Measurements from ENCODE around the gene STK10.

STK10 gene

DNA sequence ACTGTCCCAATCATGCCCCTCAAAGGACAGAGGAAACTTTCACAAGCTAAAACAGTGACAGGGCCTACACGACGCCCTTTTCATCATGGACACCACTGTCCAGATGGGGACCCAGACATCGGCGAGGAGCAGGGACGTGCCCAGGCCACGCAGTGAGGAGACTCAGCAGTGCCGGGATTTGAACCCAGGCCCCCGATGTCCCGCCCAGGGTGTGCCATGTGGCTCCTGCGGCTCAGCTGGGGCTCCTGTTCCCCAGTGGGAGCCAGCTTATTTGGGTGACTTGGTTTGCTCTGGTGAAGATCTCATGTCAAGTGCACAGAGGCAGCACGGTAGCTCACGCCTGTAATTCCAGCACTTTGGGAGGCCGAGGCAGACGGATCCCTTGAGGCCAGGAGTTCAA, 82.2 kb downstream of the STK10 start:
- no peak for DNase-seq

DNA sequence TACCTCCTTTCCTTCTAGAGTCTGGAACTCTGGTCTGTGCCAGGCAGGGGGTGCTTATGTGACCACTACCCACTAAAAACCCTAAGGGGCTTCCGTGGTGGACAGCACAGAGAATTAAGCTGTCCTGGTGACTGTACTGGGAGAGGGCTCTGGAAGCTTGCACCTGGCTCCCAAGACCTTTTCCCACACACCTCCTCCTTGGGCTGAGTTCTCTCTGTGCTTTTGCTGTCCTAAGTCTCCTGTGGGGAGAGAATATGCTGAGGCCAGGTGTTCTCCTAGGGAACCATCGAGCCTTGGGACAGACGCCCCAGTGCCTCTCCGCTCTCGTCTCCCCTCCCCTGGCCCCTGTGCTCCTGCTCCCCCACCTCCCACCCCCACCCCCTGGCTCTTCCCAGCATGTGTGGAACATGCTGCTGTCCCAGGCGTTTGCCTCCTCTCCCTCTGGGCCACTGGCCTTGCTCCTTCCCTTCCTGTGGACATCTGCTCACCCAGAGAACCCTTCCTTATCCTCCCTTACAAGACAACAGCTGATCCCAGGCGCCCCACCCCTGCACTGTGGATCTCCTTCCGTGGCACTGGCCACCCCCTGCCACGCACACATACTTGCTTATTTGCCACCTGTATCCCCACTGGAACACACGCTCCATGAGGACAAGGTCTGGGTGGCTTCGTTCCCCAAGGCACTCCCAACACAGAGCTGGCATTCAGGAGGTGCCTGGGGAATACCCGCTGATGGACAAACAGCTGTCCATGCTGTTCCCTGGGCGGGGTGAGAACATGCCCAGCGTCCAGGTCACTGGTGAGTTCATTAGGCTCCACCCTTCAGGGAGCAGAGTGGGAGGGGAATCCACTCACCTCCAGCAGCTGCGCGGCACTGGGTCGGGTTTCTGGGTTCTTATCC, 83.0 kb downstream of the STK10 start:
- DNase-seq, result no peak

DNA sequence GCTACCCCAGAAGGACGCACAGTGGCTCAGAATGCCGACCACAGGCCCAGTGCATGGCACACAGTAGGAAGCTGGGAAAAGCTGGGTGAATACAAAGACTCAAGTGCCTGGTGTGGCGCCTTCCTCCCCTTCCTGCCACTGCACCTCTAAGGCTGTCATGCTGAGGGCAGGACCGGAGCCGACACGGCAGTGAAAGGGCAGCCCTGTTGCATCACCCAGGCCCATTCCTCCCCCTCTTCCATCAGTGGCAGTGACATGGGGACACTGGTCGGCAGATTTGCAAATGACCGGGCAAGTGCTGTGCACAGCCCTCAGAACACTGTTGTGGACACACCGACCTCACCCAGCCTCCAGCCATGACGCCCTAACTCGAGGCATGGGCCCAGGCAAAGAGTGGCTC, 84.0 kb downstream of the STK10 start:
- no peak for DNase-seq

DNA sequence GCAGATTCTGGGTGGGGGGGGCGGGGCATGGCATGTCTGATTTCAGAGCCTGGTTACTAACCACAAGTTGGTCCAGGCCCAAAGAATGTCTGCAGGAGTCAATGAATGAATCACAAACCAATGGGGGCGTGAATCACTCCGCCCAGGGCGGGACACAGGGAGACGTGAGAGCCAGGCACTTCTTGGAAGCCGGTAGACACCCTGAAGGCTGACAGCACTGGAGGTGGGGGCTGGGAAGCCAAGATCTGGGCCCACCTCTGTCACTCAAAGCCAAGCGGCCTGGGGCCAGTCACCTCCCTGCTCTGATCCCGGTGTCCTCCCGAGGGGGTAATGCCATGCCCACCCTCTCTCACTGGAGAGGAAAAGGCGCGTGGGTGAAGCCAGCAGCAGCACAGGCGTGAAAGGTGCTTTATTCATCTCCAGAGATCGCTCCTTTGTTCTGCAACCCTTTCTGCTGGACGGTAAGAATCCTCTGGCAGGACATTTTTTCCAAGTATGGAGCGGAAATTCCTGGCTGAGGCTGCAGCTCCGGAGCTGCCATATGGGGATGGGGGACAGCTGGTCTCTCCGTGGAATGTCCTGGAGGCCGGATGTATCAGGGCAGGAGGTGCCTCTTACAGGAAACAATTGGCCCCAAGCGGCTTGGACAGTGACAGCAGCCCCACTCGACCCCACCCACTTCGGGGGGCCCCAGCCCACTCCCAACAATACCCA, 85.0 kb downstream of the STK10 start:
- DNase-seq, result peak; percentile 61

DNA sequence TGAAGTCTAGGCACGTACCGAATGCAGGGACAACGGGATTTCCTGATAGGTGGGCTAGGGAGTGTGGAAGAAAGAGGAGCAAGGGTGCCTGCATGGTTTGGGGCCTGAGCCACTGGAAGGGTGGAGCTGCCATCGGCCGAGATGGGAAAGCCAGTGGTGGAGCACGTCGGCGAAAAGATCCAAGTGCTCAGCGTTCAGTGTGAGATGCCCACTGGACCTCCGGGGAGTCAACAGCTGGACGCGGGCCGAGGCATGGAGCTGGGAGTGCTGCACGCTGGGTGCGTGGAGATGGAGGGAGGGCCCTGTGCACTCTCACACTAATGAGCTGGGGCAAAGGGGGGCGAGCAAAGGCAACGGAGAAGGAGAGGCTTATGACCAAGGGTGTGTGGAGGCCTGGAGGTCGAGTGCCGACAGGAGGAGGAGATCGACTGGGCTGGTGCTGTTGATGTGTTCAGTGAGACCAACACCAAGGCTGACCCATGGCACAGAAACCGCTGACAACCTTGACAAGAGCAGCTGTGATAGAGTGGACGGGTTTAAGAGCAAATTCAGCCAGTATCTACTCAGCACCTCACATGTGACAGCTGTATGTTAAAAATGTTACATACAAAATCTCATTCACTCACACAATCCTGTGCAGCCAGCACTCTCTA, 85.7 kb downstream of the STK10 start:
- no peak for DNase-seq

DNA sequence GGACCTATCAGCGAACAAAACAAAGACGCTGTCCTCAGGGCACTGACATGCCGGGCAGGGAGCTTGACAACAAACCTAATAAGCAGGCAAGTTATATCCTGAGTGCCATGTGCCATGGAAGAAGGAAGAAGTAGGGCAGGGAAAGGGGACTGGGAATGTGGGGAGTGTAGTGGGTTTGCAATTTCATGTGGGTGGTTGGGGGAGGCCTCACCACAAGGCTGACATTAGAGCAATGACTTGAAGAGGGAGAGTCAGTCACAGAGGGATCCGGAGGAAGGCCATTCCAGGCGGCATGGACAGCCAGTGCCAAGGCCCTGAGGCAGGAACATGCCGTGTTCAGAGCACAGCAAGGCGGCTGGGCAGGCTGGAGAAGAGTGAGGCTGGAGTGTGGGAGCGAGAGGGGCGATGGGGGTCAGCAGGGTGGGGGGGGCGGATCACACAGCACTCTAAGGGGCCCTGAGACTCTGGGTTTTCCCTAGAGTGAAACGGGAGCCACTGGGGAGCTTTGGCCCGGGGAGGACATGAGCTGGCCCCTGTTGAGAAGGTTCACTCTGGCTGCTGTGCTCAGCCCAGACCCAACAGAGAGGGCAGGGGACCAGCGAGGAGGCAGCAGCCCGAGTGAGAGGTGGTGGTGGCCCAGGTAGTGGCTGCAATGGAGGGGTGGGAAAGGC, 86.3 kb downstream of the STK10 start:
- no peak for DNase-seq

DNA sequence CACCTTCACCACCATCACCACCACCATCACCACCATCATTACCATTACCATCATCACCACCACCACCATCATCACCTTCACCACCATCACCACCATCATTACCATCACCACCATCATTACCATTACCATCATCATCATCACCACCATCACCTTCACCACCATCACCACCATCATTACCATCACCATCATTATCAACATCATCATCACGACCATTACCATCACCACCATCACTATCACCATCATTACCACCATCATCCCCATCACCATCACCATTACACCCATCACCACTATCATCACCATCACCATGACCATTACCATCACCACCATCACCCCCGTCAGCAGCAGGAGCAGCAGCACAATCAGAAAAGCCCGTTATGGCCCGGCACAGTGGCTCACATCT, 89.1 kb downstream of the STK10 start:
- no peak for DNase-seq

DNA sequence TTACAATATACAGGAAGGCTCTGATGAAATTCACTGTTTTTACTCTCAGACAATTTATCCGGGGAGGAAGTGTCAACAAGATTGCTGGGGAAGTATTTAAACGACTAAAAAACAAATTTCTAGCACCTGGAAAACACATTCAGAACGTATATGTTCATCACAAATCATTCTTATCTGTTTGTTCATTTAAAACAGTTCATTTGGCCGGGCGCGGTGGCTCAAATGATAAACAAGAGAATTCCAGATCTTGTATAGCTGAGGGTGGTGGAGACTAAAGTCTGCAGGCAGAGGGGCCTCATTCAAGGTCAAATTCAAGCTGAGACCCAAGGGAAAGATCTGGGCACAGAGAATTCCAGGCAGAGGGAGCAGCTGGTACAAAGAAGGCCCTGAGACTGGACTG, 90.0 kb downstream of the STK10 start:
- DNase-seq, result no peak

DNA sequence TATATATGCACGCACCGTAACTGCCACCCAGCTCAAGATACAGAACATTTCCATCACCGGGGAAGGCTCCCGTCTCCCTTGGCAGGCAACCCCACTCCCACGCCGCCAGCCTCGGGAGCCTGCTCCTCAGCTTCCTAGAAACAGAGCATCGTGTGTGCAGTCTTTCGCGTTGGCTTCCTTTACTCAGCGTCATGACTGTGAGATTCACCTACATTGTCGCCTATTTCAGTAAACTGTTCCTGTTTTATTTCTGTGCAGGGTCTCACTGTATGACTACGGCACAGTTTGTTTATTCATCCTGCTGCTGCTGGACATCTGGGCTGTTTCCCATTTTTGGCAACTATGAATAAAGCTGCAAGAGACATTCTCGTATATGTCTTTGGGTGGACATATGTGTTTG, 90.7 kb downstream of the STK10 start:
- no peak for DNase-seq

DNA sequence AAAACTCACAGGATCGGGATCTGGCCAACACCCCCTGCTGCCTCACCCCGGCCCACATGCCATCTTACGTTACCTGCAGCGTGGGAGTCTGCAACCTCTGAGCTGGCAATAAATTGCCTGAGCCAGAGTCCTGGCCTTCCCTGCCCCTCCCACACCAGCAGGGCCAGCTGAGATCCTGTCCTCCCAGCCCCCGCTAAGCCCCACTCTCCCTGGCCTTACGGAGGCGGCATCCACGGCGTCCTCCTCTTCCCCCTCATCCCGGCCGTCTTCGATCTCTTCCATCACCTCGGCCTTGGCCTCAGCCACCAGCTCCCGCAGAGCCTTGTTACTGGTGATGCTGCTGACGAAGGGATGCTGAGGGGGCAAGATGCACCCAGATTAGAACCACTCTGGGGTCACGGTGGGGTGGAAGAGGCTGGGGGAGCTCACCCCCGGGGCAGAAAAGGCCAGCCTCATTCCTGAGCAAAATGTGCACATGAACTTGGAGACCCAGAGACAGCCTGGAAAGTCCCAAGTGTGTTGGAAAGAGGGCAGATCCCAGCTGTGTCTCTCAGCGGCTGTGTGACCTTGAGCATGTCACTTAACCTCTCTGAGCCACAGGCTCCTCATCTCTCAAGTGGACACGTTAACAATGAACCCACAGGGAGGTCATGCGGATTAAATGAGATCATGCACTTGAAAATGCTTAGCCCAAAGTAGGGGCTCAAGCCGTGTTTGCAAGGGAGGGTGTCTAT, 91.7 kb downstream of the STK10 start:
- DNase-seq, result no peak

DNA sequence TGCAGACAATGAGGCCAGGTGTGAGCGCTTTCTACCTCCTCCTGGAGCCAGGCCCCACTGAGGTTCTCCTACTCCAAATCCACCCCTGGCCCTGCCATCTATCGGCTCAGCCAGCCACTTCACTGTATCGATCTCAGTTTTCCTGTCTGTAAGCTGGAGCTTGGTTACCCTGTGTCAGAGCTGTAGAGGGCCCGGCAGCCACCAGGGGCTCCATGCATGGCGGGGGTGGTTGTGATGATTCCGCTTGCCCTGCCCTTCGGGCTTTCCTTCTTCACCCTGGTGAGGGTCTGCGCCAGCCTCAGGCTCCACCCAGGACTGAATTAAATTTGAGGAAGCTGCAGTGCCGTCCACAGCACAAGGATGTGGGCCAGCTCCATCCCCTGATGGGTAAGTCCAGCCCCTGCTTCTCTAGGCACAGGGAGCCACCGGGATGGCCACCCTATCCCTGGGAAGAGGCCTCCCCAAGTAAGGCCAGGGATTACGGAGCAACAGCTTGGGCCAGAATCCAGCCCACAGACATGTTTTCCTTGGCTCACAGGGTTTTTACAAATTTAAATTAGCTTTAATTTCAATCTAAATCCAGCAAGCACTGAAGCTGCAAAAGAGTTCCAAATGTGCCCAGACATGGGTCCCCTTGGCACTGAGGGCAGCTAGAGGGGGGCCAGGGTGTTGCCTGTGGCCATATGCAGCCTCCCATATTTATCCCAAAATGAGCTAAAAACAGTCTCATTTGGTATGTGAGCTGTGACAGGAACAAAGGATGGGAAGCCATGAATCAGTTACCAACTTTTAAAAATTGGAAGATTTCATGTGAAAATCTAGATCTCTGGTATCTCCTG, 92.4 kb downstream of the STK10 start:
- DNase-seq, result no peak

DNA sequence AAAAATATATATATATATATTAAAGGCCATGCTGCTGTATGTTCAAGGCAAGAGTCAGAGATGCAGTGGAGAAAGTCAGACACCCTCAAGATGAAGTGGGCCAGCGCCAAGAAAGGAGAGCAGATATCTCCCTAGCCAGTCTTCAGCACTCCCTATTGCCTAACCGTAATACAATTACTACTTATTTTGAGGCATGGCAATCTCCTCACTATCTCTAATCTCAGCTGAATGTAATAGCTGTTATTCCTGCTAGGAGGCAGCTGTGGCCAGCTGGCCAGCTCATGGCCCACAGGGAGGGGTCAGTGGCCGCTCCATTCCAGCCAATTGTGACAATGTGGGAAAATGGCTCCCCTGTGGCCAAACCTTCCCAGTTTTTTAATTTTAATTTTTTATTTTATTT, 94.1 kb downstream of the STK10 start:
- no peak for DNase-seq

DNA sequence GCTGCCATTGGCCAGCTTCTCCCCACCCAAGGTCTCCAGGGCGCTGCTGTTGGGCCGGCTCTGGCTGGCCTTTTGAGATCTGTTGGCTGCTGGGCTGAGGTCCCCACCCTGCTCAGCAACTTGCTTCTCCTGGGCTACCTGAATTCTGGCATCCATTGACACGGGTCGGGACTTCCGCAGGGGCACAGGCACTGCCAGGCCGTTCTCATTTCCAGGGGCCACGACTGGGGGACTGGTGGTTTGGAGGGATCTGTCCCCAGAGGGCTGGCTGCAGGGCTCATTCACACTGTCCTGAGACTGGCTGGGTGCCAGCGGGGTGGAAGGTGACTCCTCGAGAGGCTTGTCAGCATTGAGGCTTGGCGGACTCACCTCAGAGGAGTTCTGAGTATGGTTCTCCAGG, 94.5 kb downstream of the STK10 start:
- DNase-seq, result no peak

DNA sequence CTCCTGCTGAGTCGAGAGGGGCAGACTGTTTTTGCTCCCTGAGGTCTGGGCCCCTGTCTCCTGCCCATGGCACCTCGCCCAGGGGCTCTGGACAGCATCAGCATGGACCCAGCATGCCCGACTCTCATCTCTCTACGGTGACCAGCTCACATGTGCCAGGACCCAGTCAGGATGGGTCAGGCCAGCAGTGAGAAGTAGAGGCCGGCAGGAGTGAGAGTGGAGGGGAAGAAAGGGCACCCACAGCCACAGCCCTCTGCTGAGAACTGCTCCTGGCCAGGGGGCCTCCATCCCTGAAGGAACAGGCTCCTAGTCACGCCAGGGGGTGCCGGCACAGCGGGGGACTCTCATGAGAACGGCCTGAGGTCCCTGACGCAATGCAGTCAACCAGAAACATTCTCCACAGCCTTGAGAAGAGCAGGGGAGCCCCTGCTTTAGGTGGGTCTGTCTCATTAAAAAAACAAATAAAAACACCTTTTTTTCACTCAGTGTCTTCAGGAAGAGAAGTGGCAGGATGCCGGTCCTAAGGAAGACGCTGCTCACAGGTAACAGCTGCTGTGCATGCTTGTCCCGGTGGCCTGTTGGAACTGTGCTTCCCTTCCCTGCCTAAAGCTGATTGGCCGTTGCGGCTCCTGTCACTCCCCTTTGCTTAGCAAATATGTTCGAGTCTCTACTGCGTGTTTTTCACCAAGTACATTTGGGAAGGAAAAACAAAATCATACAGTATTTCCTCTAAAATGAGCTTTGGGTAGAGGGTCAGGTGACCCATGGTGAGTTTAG, 95.9 kb downstream of the STK10 start:
- DNase-seq, result no peak

DNA sequence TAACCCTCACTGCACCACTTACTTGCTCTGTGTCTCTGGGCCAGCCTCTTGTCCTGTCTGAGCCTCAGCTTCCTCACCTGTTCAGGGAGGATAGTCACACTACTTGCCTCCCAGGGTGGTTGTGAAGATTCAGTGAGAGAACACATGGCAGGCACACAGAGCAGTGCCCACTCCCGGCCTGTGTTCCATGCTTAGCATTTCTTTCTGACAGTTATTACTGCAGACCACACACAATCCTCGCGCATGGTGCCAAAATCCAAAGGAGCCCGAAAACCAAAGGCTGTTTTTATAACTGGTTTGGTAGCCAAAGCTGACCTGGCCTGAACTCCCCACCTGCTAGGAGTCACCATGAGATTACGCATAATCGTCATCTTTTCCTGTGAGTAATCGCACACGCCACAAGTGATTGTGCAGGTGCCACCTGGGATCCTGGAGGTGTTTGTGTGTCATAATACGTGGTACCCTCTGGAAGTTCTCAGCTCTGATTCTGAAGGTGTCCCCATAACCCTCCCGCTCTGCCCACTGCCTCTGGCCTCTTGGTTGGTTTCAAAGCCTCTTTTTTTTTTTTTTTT, 97.0 kb downstream of the STK10 start:
- DNase-seq, result no peak

DNA sequence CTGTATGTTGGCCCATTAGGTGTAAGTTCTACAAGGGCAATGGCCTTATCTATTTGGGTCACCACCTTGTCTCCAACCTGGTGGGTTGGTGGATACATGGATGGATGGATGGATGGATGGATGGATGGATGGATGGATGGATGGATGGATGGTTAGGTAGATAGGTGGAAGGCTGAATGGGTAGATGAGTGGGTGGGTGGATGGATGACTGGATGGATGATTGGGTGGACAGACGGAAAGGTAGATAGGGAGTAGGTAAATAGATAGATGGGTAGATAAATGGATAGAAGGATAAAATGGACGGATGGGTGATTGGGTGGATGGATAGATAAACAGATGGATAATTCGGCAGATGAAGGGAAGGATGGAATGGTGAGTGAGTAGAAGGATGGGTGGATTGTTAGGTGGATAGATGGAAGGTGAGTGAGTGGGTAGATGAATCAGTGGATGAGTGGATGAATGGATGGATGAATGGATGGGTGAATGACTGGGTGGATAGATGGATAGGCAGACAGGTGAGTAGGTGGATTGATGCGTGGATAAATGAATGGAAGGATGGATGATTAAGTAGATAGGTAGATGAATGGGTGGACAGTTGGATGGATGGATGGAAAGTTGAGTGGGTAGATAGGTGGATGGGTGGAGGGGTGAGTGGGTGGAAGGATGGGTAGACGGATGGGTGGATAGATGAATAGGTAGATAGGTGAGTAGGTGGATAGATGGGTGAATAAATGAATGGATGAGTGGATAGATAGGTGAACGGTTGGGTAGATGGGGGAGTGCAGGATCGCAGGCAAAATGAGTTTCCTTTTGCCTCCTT, 98.5 kb downstream of the STK10 start:
- no peak for DNase-seq

DNA sequence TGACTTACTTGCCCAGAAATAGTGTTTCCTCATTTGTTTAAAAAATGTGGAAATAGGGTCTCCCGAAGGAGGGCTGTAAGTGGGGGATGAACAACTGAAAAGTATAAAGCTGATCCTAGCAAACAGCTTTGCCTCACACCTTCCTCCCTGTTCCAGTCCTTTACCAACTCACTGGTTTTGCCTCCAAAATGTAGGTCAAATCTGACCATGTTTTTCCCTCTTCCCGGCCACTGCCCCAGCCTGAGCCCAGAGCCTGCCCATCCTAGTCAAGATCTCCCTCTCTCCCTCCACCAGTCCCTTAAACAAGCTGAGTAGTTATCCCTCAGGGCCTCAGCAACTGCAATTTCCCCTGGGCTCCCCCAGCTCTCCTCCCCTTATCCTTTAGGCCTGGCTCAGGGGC, 99.2 kb downstream of the STK10 start:
- no peak for DNase-seq

DNA sequence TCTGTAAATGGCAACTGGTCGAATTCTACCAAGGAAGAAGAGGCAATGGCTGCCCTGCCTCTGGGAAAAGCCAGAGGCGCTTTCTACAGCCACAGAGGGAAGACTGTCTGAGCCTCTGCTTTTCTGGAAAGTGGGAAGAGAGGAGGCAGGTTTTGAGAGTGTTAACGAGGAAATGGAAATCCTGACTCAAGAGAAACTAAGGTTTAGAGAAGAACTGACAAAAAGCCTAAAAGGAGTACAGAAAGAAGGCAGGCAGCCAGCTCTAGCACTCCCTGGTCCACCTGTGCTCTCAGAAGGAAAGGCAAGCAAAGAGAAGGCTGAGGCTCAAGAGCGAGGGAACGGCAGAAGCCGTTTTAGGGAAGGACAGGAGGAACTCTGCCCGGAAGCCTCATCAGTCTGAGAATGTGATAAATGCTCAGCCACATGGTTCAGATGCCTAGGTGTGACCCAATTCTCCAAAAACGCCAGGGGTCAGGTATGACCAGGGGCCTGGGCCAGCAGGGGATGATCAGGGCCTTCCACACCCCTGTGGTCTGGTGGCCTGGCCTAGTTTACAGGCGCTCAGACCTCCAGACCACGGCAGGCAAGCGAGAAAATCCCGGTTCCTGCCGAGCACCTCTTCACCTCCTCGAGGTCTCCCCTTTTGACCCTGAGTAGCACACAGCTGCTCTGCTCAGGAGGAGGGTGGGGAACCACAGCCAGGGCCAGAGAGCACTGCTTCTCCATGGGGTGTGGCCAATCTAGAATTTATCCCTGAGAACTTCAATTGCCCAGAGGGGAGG, 101.6 kb downstream of the STK10 start:
- no peak for DNase-seq

DNA sequence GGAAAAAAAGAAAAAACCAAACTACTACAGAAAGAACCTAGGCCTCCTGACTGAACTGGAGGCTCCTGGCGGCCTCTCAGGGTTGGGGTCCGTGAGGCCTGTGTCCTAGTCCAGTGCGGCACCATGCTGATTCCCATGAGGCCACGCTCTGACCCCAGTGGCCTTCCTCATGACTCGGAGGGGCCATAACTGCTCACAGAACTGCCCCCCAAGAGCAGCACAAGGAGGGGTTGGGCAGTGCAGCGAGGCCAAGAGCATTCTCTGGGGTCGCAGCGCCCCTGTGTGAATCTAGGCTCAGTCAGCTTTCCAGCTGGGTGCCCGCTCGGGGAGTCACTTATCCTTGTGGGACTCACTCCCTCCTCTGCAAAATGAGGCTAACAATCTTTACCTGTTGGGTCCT, 102.3 kb downstream of the STK10 start:
- no peak for DNase-seq

Measured in activated CD4-positive, alpha-beta T cell treated with anti-CD3 and anti-CD28 coated beads for 48 hours (primary cell).